ENCODE data around the gene ZBTB38.

The ZBTB38 gene

DNA sequence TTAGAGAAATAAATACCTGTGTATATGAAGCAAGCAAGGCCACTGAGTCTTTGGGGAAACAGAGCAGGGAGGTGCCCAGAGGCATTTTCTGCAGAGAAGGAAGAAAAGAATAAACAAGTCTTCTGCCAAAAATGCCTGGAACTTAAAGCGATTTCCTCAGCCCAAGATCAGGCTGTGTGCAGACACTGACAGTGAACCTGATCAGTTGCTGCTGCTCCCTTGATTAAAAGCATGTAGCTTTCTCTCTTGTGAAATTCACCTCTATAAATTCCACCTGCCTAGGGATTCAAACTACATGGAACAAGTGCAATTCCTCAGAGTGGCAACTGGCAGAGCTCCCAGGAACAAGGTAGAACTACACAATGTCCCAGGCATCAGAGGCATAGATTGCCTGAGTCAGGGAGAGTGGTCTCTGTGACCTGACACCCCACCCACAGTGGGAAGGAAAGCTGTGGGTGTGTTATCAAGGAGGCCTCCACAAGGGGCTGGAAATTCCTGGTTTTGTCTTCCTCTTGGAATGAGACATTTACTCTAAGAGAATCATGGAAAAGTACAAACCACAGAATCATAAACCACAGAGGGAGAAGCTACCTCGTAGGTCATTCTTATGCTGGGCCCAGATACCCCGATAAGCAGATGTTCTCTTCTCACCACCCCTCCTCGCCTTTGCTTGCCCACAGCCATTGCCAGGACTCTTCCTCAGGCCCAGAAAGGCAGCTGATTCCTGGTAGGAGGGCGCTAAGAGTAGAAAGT is 1.8 kb upstream of the ZBTB38 start:
- H3K36me3 Mint-ChIP-seq (ENCODE audit: low read depth), result peaks cover 21% of the 10 kb centered on the region
- TF ChIP-seq, protein P1, sequence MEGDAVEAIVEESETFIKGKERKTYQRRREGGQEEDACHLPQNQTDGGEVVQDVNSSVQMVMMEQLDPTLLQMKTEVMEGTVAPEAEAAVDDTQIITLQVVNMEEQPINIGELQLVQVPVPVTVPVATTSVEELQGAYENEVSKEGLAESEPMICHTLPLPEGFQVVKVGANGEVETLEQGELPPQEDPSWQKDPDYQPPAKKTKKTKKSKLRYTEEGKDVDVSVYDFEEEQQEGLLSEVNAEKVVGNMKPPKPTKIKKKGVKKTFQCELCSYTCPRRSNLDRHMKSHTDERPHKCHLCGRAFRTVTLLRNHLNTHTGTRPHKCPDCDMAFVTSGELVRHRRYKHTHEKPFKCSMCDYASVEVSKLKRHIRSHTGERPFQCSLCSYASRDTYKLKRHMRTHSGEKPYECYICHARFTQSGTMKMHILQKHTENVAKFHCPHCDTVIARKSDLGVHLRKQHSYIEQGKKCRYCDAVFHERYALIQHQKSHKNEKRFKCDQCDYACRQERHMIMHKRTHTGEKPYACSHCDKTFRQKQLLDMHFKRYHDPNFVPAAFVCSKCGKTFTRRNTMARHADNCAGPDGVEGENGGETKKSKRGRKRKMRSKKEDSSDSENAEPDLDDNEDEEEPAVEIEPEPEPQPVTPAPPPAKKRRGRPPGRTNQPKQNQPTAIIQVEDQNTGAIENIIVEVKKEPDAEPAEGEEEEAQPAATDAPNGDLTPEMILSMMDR (IDR thresholded peaks at IDR 0.05), result no peak
- peaks cover 4% of the 10 kb centered on the region for H3K27me3 Mint-ChIP-seq (ENCODE audit: low read depth, poor library complexity)
- peaks cover 21% of the 10 kb centered on the region for H3K9me3 Mint-ChIP-seq
- no peak overlapping the region for H3K4me3 Mint-ChIP-seq
- H3K4me1 Mint-ChIP-seq, result peaks cover 50% of the 10 kb centered on the region
- H3K27ac Mint-ChIP-seq, result peak overlapping the region; percentile 14
- DNase-seq, result no peak

DNA sequence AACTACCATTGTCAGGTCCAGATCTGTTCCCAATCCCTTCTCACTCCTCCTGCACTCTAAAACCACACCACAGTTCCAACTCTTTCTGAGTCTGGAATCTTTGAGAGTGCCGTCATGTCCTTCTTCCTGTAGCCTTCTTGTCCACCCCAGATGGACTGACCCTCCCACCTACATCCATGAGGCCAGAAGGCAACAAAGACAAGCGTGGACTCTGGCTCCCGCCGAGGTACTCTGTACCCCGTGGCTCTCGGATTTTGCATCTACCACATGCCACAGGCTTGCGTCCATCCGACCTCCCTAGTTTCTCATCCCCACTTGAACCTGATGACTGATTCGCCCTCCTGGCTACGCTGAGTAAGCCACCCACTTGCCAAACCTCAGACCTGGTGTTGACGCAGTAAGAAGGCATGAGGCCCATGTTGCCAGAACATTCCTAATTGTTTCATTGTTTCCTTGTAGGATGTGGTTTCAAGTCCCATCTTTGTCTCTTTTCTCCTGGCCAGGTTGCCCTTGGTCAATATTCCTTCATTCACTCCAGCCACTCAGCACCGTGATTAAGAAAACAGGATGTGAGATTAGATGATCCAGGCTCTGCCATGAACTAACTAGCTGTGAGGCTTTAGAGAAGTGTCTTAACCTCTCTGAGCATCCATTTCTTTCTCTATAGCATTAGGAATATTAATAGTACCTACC is 1.1 kb upstream of the ZBTB38 start:
- H3K4me3 Mint-ChIP-seq, result no peak overlapping the region
- TF ChIP-seq, protein P1 (IDR thresholded peaks at IDR 0.05), result no peak
- DNase-seq, result no peak
- H3K27me3 Mint-ChIP-seq (ENCODE audit: low read depth, poor library complexity), result peaks cover 4% of the 10 kb centered on the region
- H3K9me3 Mint-ChIP-seq, result peaks cover 19% of the 10 kb centered on the region
- H3K36me3 Mint-ChIP-seq (ENCODE audit: low read depth), result peaks cover 26% of the 10 kb centered on the region
- peak overlapping the region; percentile 14 for H3K27ac Mint-ChIP-seq
- H3K4me1 Mint-ChIP-seq, result peaks cover 49% of the 10 kb centered on the region

DNA sequence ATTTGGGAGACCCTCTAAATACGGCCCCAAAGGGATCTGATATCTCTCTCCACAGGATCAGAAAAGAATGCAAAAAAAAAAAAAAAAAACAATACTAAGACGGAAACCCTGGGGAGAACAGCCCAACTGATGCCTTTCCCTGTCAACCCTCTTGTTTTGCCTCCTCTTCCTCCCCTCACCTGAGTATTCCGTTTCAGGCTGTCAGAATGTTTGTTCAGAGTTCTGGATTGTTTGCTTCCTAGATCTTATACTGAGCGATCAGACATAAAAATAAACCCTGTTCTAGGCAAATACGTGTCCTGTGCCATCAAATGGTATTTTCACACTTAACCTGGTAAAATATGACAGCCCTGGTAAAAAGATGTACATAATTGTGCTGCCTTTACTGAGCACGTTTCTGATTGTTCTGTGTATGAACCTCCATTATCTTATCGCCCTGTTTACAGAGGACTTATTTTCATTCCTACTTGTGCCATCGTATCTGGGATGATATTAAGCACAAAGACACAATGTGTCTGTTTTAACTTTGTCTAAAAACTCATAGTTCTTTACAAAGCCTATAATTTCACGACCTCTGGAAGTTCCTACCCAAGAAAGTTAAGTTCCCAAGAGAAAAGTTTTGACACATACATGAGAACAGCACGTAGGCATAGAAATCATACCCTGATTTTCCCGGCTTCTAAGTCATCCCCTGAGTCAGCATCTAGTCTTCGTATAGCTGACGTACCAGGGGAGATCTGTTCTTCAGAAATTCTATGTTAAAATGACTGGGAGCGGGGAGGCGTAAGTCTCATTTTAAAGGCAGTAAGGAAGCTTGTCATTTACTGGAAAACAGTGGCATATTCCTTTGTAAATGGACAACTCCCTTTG is 856 bp downstream of the ZBTB38 start:
- DNase-seq, result no peak
- H3K9me3 Mint-ChIP-seq, result no peaks in the 10 kb centered on the region
- H3K36me3 Mint-ChIP-seq (ENCODE audit: low read depth), result peaks cover 23% of the 10 kb centered on the region
- H3K27me3 Mint-ChIP-seq (ENCODE audit: low read depth, poor library complexity), result no peaks in the 10 kb centered on the region
- H3K4me3 Mint-ChIP-seq, result peak overlapping the region; percentile 62
- peaks cover 49% of the 10 kb centered on the region for H3K4me1 Mint-ChIP-seq
- TF ChIP-seq, protein P1 (IDR thresholded peaks at IDR 0.05), result no peak
- H3K27ac Mint-ChIP-seq, result peak overlapping the region; percentile 100

DNA sequence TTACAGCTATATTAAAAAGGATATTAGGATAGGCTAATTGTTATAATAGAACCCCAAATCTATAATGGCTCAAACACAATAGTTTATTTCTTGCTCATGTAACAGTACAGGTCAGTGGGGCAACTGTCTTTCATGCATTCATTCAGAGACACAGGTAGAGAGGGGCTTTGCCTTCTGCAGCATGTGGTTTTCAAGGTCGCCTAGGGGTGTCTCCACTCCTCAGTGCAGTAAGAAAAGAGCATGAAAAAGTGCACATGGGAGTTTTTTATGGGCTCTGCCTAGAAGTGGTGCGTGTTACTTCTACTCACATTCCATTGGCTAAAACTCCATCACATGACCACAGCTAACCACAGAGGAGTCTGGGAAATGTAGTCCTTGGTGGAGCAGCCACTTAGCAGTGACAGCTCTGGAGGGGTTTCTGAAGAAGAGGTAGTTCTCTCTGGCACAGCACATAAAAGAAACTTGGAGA is 1.8 kb downstream of the ZBTB38 start:
- DNase-seq, result peak; percentile 44
- peaks cover 49% of the 10 kb centered on the region for H3K4me1 Mint-ChIP-seq
- no peak overlapping the region for H3K4me3 Mint-ChIP-seq
- TF ChIP-seq, protein P1 (IDR thresholded peaks at IDR 0.05), result peak; percentile 41
- peaks cover 23% of the 10 kb centered on the region for H3K36me3 Mint-ChIP-seq (ENCODE audit: low read depth)
- H3K27ac Mint-ChIP-seq, result no peak overlapping the region
- H3K9me3 Mint-ChIP-seq, result no peaks in the 10 kb centered on the region
- no peaks in the 10 kb centered on the region for H3K27me3 Mint-ChIP-seq (ENCODE audit: low read depth, poor library complexity)

DNA sequence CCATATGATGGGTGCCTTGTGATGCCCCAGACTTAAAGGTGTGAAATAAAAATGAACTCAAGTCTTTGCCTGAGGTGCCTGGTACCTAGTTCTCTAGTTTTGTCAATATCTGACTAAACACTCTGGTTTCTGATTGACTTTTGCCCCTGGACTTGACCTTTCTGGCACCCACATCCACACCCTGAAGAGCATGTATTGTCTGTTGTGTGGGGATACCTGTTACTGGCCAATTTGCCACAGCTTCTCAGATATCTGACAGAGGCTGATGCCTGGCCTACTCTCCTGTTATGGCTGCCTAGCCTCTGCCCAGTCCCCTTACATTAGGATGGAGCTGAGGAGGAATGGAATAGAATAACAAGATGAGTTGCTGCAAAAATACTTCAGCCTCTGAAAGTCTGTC is 3.6 kb downstream of the ZBTB38 start:
- H3K9me3 Mint-ChIP-seq, result no peaks in the 10 kb centered on the region
- no peak overlapping the region for H3K4me3 Mint-ChIP-seq

More for the DNA sequence above, 3.6 kb downstream of the ZBTB38 start:
- H3K27ac Mint-ChIP-seq, result no peak overlapping the region
- TF ChIP-seq, protein P1 (IDR thresholded peaks at IDR 0.05), result no peak
- no peak for DNase-seq
- peaks cover 40% of the 10 kb centered on the region for H3K36me3 Mint-ChIP-seq (ENCODE audit: low read depth)
- no peaks in the 10 kb centered on the region for H3K27me3 Mint-ChIP-seq (ENCODE audit: low read depth, poor library complexity)
- peaks cover 37% of the 10 kb centered on the region for H3K4me1 Mint-ChIP-seq

Measured in nephron progenitor cell (in vitro differentiated cells).